NCI-H128 (cell line): ENCODE measurements around the gene NOL11.
"Not testable (repeated sequence)": the region's sequence is repeated elsewhere in the genome, so short reads cannot be mapped to it uniquely, and the experiment has no call there.

Experiments
- DNase-seq: peaks from one replicate; lab custom pipeline; 2025; ENCODE audit not compliant: unreplicated experiment; lab: John Stamatoyannopoulos, UW

The NOL11 gene

DNA sequence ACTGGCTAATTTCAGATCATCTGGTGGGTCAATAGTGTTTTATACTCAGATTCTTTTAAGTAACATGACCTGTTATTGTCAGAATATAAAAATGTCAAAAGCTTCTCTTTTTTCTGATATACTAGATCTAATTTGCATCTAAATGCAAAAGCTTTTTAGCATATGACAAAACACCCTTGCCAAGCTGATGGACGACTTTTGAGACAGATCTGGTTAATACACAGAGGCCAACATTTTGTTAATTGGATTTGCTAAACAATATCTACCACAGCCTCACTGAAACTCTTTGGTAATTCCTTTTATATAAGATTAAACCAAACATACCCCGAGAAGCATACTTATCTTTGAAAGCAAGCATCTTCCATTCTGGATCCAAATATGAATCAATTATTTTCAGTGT is 10.3 kb upstream of the NOL11 start:
- no peak for DNase-seq

DNA sequence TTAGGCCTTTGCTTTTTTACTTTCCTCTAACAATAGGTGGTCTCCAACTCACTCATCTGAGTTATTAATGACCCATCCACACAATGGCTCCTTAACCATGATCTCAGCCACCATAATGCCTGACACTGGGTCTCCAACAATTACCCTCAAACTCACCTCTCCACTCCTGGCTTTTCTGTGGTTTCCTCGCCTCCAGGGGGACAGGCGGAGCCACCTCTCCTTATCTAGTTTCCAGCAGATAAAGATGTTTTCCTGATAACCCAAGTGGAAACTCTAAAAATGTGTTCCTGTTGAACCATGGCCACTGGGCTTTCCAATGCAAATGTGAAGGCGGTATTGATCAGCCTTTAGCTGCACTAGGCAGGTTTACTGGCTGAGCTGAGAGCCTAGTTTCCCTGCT is 9.4 kb upstream of the NOL11 start:
- DNase-seq, result no peak

DNA sequence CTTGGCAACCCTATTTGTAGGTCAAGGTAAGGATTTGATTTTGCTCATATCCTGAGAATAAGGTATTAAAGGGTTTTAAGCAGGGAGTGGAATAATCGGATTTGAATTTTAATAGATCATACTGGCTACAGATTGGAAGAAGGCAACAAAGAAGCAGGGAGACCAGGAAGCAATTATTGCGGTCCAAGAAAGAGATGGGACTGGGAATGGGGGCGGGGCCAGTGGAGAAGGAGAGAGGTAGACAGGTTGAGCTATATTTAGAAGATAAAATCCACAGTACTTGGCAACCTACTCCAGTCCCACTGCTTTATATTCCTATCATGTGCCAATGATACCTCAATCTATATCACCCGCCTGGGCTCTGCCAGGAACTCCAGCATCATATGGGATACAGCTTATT is 5.8 kb upstream of the NOL11 start:
- no peak for DNase-seq

DNA sequence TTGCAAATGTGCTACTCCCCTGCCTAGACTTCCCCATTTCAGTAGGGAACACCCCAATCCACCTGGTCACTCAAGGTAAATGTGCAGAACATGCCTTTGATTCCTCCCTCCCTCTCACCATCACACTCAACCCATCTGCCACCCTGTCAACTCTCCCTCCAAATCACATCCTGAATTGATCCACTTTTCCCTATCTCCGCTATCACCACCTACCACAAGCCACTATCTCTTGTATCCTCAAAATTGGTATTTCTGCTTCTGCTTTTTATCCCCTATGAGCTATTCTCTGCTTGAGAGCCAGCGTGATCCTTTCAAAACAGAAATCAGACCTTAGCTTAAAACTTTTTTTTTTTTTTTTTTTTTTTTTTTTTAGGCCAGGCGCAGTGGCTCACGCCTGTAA is 5.4 kb upstream of the NOL11 start:
- no peak for DNase-seq

DNA sequence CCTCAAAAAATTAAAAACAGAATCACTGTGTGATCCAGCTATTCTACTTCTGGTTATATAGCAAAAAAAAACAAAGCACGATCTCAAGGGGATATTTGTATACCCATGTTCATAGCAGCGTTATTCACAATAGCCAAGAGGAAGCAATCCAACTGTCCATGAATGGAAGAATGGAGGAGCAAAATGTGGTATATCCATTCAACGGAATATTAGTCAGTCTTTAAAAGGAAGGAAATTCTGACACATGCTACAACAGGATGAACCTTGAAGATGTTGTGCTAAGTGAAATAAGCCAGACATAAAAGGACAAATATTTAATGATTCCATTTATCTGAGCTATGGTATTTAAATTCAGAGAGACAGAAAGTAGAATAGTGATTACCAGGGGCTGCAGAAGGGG is 4.6 kb upstream of the NOL11 start:
- DNase-seq, result no peak

DNA sequence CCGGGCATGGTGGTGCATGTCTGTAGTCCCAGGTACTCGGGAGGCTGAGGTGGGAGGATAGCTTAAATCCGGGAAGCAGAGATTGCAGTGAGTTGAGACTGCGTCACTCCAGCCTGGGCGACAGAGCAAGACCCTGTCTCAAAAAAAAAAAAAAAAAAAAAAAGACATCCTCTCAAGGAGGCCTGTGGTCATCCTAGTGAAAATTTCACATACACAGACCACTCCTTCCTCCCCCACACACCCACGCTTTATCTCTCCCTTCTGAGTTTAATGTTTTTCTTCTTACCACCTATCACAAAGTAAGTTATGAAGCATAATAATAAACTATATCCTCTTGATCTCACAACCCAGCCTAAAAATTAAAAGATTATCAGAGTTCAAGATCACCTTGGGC is 1.3 kb upstream of the NOL11 start:
- DNase-seq, result no peak

DNA sequence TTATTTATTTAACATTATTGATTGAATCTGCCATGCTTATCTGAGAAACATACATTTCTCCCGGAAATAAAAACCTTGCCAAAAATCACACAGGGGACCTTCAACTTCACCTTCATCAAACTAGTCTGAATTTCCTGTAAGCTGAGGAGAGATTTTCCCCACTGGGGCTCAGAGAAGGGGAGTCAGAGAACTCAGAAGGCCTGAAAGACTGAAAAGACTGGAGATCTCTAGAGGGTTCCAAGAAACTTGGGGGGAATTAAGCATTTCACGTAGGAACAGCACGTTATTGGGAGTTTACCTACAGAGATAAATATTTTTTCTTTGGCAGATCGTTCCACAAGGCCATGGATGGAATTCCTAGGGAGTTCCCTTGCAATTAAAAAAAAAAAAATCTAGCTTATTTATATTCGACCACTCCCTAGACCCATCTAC is 528 bp upstream of the NOL11 start:
- no peak for DNase-seq

DNA sequence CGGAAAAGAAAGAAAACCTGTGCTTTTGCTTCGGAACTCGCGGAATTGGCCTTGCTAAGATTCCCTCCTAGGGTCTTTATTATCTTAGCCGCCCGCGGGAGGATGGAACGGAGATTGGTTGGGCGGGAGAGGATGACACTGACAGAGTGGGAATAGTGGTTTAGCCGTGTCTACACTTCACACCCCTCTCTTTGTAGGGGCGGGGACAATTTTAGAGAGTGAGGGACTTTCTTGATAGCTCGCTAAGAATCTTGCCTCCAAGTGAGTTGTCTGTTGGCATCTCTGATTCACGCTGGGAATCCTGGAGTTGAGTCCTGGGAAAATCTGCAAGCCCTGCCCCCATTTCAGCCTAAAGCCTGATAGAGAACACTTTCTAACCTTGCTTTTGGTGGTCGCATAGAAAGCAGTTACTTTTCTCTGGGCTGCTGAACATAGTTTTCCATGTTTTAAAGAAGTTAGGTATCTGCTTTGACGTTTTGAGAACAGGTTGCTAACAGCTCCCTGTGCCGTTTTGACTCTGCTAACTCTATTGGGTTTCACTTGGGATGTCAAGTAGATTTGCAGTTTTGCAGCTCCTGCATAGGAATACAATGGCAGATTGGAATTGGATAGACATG is 697 bp downstream of the NOL11 start:
- peak; percentile 1 for DNase-seq

DNA sequence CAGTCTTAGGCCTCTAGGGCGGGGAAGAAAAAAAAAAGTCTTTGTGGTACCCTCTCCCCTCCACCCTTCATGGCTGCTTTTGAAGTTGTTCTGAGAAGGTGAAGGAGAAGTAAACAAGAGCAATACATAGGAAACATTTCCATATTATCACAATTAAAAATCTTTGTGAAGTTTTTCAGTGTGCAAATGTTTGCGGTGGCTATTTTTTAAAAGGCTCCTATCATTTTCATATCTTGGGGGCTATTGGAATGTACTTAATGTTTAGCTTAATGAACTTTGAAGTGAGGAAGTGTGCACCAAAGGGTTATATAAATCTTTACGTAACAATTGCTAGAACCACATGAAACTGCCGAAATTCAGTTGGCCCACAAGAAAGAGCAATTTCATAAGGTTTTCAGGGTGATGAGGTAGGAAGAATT is 7.6 kb downstream of the NOL11 start:
- DNase-seq, result no peak

DNA sequence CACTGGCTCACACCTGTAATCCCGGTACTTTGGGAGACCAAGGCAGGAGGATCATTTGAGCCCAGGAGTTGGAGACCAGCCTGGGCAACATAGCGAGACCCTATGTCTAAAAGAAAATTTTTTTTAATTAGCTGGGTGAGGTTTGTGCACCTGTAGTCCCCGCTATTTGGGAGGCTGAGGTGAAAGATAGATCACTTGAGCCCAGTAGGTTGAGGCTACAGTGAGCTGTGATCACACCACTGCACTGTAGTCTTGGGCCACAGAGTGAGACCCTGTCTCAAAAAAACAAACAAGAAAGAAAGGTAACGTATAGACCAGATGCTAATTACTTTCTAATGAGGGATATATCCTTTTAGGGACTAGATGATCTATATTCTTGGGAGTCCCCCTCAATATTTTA is 8.1 kb downstream of the NOL11 start:
- no peak for DNase-seq

DNA sequence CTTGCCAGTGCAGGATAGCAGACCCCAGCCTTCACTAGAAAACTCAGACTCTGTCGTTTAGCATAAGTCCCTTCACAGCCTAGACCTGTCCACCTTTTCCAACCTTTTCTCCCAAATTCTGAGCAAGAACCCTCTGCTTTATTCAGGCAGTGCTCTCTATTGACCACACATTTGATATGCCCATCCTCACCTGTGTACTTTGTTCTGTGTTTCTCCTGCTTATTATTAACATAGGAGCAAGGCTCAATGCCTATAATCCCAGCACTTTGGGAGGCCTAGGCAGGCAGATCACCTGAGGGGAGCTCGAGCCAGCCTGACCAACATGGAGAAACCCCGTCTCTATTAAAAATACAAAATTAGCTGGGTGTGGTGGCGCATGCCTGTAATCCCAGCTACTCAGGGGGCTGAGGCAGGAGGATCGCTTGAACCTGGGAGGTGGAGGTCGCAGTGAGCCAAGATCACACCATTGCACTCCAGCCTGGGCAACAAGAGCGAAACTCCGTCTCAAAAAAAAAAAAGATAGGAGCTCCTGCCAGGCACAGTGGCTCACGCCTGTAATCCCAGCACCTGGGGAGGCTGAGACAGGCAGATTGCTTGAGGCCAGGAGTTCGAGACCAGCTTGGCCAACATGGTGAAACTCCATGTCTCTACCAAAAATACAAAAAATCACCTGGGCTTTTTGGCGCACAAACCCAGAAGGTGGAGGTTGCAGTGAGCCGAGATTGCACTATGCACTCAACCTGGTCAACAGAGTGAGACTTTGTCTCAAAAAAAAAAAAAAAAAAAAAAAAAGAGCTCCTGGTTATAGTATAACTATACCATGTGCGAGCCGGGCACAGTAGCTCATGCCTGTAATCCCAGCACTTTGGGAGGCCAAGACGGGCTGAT is 9.7 kb downstream of the NOL11 start:
- DNase-seq, result not testable (repeated sequence)

DNA sequence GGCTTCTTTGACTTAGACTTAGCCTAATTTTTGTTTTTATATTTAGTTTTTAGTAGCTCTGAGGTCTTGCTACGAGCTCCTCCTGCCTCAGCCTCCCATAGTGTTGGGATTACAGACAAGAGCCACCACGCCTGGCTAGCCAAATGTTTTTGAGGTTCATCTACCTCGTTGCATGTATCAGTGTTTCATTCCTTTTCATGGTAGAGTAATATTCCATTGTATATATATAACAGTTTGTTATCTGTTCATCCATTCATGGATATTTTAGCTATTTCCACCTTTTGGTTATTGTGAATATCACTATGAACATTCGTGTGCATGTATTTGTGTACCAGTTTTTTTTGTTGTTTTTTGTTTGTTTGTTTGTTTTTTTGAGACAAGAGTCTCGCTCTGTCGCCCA is 12.2 kb downstream of the NOL11 start:
- DNase-seq, result no peak

DNA sequence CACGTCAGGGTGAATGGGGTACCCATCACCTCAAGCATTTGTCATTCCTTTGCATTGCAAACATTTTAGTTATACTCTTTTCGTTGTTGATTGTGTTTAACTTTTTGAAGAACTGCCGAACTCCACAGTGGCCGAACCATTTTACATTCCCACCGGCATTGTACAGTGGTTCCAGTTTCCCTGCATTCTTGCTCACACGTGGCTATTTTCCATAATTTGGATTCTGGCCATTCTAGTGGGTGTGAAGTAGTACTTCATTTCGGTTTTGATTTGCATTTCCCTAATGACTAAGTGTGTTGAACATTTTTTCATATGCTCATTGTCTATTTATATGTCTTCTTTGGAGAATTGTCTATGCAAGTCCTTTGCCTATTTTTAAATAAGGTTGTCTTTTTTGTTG is 13.0 kb downstream of the NOL11 start:
- no peak for DNase-seq

DNA sequence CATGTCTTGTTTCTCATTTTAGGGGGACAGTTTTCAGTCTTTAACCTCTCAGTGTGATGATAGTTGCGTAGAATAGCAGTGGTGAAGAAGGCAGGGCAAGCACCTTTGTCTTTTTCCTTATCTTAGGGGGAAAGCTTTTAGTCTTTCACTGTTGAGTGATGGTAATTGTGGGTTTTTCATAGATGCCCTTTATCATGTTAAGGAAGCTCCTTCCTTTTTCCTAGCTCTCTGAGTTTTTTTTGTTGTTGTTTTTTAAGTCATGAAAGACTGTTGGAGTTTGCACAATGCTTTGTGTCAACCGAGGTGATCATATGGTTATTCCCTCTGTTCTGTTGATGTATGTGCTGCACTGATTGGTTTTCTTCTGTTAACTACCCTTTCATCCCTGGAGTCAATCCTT is 15.7 kb downstream of the NOL11 start:
- DNase-seq, result no peak

DNA sequence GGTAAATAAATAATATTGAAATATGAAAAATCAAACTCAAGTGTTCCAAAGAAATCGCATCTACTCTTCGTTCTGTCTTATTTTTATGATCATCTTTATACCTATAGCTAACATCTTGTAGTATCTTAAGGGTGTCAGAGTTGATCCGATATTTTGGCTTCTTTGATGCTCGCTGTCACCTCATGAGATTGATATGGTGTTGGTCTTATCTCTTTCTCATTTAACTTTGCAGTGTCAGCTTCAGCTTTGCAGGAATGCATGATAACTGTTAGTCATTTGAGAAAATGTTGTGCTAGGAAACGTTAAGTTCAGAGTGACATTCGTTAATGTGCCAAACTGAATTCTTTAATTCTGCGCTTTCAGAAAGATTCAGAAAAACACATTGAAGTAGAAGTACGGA is 19.4 kb downstream of the NOL11 start:
- DNase-seq, result no peak

DNA sequence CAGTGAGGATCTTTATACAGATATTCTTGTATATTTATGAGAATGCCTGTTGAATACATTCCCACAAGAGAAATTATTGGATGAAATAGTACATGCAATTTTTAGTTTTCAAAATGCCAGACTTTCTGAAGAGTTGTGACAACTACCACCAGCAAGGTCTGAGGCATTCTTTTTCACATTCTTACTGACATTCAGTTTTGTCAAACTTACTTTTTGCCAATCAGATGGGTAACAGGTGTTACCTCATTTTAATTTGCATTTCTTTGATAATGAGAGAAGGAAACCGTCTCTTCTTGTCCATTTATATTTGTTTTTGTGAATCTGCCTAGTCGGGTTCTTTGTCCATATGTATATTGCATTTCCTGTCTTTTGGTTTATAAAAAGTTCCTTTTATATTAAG is 24.3 kb downstream of the NOL11 start:
- DNase-seq, result no peak

DNA sequence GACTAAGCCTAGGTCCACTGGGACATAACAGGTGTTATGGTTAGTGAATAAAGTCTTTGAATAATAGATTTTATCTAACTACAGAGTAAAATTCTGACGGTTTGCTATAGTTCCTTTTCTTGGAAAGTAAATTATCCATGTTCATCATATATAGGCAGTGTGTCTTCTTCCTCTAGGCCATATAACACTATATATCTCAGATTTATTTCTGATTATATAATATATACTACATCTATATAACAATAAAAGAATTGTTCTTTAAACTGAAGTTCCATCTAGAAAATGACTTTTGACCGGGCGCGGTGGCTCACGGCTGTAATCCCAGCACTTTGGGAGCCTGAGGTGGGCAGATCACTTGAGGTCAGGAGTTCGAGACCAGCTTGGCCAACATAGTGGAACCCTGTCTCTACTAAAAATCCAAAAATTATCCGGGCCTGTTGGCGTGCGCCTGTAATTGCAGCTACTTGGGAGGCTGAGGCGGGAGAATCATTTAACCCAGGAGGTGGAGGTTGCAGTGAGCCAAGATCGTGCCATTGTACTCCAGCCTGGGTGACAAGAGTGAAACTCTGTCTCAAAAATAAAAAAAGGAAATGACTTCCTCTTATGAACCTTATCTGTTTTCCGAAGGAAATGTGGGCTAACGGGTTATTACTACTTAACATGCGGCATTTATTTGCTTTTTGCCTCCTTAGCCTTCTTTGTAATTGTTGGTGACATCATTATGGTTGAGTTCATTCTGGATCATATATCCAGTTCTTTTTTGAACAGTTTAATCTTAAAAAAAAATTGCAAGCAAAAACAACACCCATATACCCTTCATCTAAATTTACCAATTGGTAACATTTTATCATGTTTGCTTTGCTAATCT is 29.2 kb downstream of the NOL11 start:
- no peak for DNase-seq

DNA sequence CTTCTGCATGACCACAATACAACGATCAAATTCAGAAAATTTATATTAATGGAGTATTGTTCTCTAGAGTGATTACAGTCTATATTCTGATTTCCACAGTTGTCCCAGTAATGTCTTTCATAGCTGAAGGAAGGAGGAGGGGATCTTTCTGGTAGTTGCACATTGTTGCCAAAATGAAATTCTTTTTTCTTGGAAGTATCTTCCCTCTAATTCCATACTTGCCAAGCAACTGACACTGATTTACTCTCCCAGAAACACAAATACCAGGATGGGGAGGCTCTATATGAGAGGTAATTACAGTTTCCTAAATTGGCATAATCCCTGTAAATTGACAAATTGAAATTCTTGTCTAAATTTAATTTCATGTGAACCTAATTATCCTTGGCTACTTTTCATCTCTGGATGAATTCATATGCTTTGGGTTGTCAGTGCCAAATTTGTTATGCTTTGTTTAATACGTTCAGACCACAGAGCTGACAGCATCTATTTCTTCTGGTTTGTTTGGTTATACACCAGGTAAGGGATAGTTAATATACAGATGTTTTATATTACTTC is 30.0 kb downstream of the NOL11 start:
- no peak for DNase-seq

DNA sequence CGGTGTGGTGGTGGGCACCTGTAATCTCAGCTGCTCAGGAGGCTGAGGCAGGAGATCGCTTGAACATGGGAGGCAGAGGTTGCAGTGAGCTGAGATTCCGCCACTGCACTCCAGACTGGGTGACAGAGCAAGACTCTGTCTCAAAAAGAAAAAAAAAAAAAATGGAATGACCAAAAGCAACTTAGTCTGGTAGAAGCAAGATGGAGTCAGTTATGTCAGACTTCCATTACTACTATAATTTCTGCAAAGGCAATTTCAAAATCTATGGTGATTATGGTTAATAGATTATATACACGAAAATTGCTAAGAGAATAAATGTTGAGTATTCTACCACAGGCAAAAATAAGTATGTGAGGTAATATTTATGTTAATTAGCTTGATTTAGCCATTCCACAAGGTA is 32.3 kb downstream of the NOL11 start:
- no peak for DNase-seq

DNA sequence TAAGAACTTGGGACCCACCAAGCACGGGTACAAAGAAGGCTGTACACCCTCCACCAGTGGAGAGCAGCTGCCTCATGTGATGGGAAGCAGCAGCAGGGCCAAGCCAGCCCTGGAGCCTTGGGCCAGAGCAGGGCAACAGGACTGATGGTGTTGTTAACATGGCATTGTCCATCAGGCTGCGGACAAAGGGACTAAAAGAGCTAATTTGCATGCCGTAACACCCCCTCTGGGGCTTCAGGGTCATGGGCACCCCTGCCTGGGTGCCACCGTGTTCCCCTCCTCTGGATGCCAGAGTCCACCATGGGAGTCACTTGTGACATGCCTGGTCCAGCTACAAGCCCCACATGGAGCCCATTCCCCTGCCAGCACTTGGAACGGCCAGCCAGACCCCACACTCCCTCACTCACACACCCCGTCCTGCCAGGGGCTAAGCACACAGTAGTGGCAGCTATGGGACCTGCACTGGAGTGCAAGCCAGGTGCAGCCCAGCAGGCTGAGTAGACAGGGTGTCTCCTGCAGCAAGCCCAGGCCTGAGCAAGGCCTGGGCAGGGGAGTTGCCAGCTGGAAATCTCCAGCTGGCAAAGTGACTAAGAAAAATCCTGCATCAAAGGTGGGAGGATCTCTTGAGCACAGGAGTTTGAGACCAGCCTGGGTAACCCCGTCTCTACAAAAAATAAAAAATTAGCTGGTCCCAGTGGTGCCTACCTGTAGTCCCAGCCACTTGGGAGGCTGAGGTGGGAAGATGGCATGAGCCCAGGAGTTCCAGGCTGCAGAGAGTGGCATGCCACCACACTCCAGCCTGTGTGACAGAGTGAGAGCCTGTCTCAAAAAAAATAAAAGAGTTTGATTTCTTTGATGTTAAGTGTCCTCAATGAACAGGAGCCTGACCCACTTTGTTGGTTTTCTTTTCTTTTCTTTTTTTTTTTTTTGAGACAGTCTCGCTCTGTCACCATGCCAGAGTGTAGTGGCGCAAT is 33.7 kb downstream of the NOL11 start:
- DNase-seq, result no peak
